Left forelimb (tissue), 1 donor: ENCODE measurements around the gene DCK.

Source experiments
- DNase-seq: peaks from one replicate; pipeline ENCODE4 v3.0.0-alpha.2; 2018; ENCODE audit warnings: low spot score

DCK gene

DNA sequence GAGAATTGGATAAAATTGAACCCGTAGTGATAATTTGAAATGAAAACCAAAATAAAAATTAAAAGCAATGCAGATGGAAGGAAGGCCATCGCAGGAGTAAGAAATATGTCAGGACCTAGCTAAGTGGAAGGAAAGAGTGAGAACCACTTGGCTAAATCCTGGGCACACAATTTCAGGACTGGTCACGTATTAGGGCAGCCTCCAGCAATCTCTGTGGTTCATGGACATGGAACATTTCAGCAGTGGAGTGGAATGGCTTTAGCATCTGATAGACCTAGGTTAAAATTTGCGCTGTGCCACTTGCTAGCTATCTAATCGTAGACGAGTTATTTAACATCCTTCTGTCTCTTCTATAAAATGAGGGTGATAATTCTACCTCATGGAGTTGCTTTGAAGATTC is 71.1 kb downstream of the DCK start:
- no peak for DNase-seq

- no peak for DNase-seq
These were observed 72.6 kb downstream of the DCK start for GRCh38 chr4:71065991-71066510.

- DNase-seq, result no peak
These were observed 73.6 kb downstream of the DCK start for GRCh38 chr4:71066737-71067716.

- DNase-seq, result no peak
These were observed 75.6 kb downstream of the DCK start for GRCh38 chr4:71069063-71069462.

- no peak for DNase-seq
These were observed 76.6 kb downstream of the DCK start for GRCh38 chr4:71070015-71070414.

DNA sequence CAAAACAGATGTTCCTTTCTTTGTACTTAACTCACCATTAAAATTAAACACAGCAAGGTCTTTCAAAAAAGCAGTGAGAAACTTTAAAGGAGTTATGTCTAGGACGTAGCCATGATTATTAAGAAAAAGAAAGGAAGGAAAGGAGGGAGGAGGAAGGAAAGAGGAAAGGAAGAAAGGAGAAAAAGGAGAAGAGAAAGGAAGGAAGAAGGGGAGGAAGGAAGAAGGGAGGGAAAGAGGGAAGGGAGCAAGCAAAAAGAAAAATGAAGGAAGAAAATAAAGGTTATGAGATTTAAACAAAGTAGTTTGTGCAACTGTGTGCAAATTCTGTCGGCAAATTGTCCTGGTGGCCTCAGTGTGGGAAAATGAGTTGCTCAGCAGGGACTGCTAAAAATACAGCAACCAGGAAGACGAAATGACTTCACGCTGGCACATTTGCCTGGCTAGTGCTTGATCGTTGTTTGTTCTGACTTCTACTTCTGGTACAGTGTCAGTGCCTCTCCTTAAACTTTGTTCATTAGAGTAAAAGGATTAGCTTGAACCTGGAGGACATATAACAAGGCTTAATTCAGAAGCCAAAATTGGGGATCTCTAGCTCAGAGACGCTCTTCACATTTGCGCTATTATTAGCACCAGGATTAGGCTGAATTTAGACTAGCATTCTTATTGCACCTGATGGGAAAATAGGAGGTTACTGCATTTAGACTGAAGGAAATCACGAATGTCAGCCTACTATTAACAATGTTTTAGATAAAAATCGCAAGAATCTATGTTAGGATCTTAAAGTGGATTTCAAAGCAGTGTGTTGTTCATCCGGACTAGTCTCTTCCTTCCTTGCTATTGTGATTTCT is 81.2 kb downstream of the DCK start:
- no peak for DNase-seq
